ENCODE measurements around the gene TMEM41B. TPM values are rescaled to one million over a fixed set of nuclear protein-coding genes. Genes with fewer than 3 reads are reported as not detected.
"Not testable (repeated sequence)": the region's sequence is repeated elsewhere in the genome, so short reads cannot be mapped to it uniquely, and the experiment has no call there.

Gene TMEM41B
- polyA plus RNA-seq, 5 donors = 35.8 to 47.6 (median 41.7) TPM

GRCh38 chr11:9264316-9265210 lies 49.8 kb downstream of the TMEM41B start:
- DNase-seq = peak; percentile 78 to 82

GRCh38 chr11:9263840-9264315 lies 50.5 kb downstream of the TMEM41B start:
- DNase-seq = no peak

GRCh38 chr11:9260838-9261146 lies 53.6 kb downstream of the TMEM41B start:
- DNase-seq = not testable (repeated sequence)

- no peak for DNase-seq
These were observed 54.2 kb downstream of the TMEM41B start for GRCh38 chr11:9259981-9260837.

GRCh38 chr11:9258279-9258678 lies 56.1 kb downstream of the TMEM41B start:
- DNase-seq = not testable (repeated sequence)

GRCh38 chr11:9254416-9254815 lies 60.0 kb downstream of the TMEM41B start:
- no peak for DNase-seq

GRCh38 chr11:9253086-9253485 lies 61.3 kb downstream of the TMEM41B start:
- no peak for DNase-seq

- no peak for DNase-seq
These were observed 63.1 kb downstream of the TMEM41B start for GRCh38 chr11:9251311-9251710.

- no peak for DNase-seq
These were observed 64.2 kb downstream of the TMEM41B start for GRCh38 chr11:9250139-9250582.

- no peak for DNase-seq
These were observed 65.1 kb downstream of the TMEM41B start for GRCh38 chr11:9249252-9249651.

GRCh38 chr11:9247863-9248262 lies 66.5 kb downstream of the TMEM41B start:
- DNase-seq = no peak

- DNase-seq = not testable (repeated sequence)
These were observed 78.2 kb downstream of the TMEM41B start for GRCh38 chr11:9236242-9236641.

GRCh38 chr11:9232482-9232881 lies 81.9 kb downstream of the TMEM41B start:
- no peak for DNase-seq

- peak; percentile 59 to 66 for DNase-seq
These were observed 82.6 kb downstream of the TMEM41B start for GRCh38 chr11:9231848-9232177.

Other genes starting within 250 kb of the TMEM41B start
- gene SCUBE2, start 223.0 kb downstream of the TMEM41B start, polyA plus RNA-seq (ENCODE audit: insufficient read depth in 1 of 5, insufficient read length in 5 of 5, low replicate concordance in 1 of 5) = 10 to 100 TPM; 30.7 to 52.9 (median 43.1) TPM
- 10 to 100 TPM; 69.0 to 93.2 (median 91.7) TPM for gene DENND5A, start 49.2 kb downstream of the TMEM41B start, polyA plus RNA-seq (ENCODE audit: insufficient read depth in 1 of 5, insufficient read length in 5 of 5, low replicate concordance in 1 of 5)
- 100 to 1,000 TPM in 1 of 5 donors, 10 to 100 TPM in 4; 72.5 to 103 (median 98.9) TPM for gene IPO7, start 70.1 kb upstream of the TMEM41B start, polyA plus RNA-seq (ENCODE audit: insufficient read depth in 1 of 5, insufficient read length in 5 of 5, low replicate concordance in 1 of 5)
- 10 to 100 TPM; 22.9 to 30.1 (median 24.3) TPM for gene ZNF143, start 146.4 kb upstream of the TMEM41B start, polyA plus RNA-seq (ENCODE audit: insufficient read depth in 1 of 5, insufficient read length in 5 of 5, low replicate concordance in 1 of 5)